Measurements from ENCODE around the gene FMOD.
"Not testable (repeated sequence)": the region's sequence is repeated elsewhere in the genome, so short reads cannot be mapped to it uniquely, and the experiment has no call there.

FMOD gene

DNA sequence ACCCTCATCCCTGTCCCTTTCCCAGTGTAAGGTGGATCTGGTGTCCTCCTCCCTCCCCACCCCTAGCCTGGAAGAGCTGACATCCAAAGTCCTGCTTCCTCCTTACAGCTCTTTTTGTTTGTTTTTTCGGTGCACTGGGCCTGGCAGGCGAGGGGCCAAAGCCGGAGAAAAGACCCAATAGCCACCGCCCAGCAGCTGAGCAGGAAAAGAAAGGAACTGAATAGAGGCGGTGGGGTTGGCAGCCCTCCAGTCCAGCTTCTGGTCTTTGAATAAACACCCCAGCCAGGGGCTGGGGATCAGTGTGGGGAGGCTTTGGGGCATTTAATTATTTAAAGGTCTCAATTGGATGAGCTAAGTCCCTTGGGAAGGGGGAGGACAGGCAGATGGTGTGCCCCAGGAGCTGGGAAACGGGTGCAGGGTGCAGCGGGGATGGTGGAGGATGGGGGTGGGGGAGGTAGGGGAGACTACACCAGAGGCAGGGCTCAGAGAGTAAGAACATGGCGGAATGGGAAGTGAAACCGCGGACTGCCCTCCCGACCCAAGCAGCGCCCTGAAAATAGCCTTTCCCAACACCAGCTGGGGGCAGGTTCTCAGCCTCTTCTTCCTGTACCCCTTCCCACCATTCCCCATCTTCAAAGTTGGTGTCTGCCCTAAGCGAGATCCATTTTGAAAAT lies 25.4 kb downstream of the FMOD start:
- DNase-seq (ENCODE audit: low spot score): no peak

GRCh38 chr1:203325026-203325417 lies 25.9 kb downstream of the FMOD start:
- peak; percentile 73 for DNase-seq (ENCODE audit: low spot score)

GRCh38 chr1:203324105-203325025 lies 26.6 kb downstream of the FMOD start:
- DNase-seq (ENCODE audit: low spot score): peak; percentile 82

DNA sequence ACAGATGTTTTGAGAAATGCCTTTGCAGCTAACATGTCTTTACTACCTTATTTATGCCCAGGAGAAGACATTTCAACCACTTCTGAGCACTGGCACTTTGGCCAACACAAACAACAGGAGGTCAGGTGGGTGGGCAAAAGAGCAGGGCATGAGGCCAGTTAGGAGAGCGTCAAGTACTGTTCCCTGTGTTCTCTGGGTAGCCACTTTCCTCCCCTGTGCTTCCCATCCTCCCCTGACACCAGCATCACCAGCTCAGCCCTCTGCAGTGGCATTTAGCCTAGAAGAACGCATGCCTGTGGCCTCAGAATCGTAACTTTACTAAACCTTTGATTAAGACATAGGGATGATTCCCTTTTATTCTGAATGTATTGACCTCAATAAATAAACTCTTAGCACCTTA lies 27.3 kb downstream of the FMOD start:
- no peak for DNase-seq (ENCODE audit: low spot score)

DNA sequence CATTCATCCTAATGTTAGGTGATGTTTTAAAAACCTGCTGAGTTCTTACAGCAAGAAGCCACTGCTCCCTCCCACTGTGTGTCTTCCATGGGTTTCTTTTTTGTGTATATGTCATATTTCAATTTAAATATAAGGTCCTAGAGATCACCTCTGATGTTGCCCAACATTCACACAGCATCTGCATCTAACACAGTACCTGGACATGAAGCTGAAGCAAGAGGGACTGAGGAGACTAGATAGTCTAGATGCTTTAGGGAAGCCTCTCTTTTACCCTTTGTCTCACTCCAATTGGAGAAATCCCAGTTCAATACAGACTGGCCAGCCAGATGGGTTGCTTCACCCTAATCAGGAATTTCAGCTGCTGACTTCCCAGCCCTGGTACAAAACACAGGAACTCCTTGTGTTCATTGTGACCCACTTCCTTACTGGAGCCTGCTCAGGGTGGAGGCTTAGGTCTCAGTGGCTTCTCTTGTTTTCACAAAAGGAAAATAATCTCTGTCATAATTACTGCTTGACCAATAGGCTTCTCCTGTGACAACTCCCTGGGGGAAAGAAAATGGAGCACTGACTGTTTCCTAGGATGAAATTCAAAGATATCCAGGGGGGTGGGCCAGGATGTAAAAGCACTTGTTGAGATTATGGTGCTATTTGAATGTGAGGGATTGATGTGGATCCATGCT lies 28.3 kb downstream of the FMOD start:
- DNase-seq (ENCODE audit: low spot score): no peak

DNA sequence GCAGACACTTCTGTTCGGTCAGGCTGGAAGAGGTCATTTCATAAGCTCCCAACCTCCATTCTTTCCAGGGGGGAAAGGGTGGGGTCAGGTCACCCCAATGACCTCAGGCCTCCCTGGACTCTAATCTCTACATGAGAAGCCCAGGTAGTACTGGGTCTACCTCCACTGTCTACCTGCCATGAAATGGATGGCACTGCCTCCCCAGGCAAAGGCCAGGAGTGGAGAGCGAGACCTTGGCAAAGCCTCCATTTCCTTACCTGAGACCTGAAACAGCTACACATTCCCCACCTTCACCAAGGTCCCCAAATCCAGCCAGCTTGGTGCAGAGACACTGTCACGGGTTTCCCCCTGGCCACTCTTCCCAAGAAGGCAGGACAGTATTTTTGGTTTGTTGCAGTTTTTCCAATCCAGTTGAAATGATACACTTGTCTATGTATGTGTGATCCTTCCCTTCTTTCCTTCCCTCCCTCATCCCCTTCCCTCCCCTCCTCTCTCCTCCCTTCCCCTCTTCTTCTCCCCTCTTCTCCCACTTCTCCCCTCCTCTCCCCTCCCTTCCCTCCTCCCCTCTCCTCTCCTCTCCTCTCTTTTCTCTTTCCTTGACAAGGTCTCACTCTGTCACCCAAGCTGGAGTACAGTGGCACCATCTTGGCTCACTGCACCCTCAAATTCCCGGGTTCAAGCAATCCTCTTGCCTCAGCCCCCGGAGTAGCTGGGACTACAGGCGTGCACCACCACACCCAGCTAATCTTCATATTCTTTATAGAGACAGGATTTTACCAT lies 29.5 kb downstream of the FMOD start:
- no peak for DNase-seq (ENCODE audit: low spot score)

- DNase-seq (ENCODE audit: low spot score): peak; percentile 90
Observed at GRCh38 chr1:203320591-203321272, 30.2 kb downstream of the FMOD start.

DNA sequence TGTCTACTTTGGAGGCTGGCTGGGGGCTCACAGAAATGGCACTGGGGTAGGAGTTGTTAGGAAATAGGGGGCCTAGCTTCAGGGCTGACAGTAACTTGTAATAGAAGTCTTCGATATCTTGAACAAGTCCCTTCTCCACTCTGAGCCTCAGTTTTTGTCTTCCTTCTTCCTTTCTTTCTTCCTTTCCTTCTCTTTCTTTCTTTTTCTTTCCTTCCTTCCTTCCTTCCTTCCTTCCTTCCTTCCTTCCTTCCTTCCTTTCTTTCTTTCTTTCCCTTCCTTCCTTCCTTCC lies 32.7 kb downstream of the FMOD start:
- DNase-seq (ENCODE audit: low spot score): no peak

DNA sequence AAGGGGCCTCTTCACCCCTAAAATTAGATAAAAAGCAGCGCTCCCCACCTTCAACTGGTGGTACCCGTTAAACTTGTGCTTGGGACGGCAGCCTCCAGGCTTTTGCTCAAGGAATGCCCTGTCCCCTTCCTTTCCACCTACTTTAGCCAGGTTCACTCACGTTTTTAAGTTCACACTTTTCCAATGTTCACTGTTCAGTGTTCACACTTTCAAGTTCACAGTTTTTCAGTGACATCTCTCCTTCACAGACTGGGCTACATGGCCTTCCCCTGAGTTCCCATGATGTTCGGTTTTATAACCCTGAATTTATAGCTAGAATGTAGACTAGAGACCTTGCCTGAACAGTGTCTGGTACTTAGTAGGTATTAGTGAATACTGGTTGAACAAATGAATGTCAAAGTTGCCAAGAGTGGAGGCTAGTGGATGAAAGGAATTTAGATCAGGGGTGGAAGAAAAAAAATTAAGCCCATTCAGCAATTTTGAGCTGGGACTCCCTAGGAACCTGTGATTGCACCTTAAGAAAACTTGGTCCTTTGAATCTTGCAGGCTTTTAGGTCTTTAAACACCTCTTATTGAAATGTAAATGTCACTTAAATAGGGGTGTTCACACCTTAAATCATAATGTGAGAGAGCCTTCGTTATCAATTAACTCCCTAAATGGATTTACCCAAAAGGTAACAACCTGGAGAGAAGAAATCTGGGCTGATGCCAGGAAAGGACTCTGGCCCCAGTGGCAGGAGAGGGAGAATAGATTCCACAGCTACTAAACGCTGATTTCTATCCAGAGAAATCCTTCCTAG lies 33.3 kb downstream of the FMOD start:
- DNase-seq (ENCODE audit: low spot score): no peak

DNA sequence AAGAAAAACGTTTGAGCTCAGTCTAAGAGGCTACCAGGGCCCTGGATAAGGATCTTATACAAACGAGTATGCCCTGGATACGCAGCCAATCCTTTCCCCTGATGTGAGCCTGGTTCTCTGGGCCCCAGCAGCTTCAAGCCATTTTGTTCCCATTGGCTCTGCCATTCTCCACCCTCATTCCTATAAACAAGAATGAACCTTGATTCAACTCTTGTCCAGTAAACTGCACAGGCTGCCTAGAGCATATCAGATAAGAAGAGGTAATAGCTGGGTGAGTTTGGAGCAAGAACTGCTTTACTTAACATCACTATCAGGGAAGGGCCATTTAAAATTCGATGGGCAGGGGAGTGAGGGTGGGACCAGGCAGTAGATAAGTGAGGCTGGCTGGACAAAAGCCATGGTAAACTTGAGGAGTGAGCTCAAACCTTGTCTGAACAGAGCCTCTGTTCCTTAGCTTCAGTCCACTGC lies 34.3 kb downstream of the FMOD start:
- no peak for DNase-seq (ENCODE audit: low spot score)

GRCh38 chr1:203314025-203314759 lies 36.7 kb downstream of the FMOD start:
- DNase-seq (ENCODE audit: low spot score): not testable (repeated sequence)

DNA sequence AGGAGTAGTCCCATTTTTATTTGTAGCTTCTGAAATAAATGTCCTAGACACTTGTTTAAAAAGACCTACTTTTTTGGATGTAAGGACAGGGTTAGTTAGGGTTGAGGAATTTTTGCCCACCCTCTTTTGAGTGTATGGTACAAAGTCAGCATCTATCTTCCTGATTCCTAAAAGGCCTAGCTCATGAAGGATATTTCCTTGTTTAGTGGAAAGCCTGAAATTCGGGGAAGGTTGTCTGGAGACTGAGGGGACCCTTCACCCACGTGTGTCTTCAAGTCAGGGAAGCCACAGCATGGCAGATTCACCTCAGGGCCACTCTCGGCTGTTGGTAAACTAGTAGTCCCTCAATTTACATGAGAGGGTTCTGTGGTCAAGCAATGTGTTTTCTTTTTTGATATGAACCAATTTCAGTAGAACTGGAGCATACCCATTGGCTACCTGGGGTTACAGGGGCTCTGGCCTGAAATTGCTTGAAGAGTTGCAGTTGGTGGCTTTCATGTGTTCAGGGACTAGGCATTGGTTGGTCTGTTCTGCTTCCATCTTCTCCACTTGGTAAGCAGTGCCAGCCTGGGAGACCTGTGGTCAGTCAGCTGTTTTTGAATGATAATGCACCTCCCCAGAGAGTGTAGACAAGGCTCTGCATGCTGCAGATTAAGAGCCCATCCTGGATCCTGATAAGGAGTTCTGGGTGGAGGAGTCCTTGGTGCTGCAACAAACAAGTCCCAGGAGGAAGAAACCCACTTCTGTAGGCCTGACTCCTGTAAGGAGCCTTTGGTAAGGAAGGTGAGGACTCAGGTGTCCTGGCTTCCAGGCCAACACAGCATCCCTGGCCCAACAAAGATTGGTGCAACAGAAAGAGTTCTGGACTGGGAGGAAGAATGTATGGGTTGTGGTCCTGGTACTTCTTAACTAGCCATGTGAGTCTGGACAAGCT lies 39.3 kb downstream of the FMOD start:
- DNase-seq (ENCODE audit: low spot score): no peak

DNA sequence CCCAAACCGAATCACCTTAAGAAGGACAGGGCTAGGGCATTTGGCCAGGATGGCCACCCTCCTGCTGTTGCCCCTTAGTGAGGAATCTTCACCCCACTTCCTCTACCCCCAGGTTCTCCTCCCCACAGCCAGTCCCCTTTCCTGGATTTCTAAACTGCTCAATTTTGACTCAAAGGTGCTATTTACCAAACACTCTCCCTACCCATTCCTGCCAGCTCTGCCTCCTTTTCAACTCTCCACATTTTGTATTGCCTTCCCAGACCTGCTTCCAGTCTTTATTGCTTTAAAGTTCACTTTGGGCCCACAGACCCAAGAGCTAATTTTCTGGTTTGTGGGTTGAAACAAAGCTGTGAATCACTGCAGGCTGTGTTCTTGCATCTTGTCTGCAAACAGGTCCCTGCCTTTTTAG lies 42.0 kb downstream of the FMOD start:
- no peak for DNase-seq (ENCODE audit: low spot score)

- no peak for DNase-seq (ENCODE audit: low spot score)
Observed at GRCh38 chr1:203308328-203308922, 42.5 kb downstream of the FMOD start.

DNA sequence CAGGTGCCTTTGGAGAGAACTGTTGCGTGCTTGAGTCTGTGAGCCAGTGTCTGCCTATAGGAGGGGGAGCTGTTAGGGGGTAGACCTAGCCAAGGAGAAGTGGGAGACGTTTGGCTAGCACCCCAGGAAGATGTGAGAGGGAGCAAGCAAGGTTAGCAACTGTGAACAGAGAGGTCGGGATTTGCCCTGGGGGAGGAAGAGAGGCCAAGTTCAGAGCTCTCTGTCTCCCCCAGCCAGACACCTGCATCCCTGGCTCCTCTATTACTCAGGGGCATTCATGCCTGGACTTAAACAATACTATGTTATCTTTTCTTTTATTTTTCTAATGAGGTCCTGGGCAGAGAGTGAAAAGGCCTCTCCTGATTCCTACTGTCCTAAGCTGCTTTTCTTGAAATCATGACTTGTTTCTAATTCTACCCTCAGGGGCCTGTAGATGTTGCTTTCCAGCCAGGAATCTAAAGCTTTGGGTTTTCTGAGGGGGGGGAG lies 43.2 kb downstream of the FMOD start:
- no peak for DNase-seq (ENCODE audit: low spot score)

DNA sequence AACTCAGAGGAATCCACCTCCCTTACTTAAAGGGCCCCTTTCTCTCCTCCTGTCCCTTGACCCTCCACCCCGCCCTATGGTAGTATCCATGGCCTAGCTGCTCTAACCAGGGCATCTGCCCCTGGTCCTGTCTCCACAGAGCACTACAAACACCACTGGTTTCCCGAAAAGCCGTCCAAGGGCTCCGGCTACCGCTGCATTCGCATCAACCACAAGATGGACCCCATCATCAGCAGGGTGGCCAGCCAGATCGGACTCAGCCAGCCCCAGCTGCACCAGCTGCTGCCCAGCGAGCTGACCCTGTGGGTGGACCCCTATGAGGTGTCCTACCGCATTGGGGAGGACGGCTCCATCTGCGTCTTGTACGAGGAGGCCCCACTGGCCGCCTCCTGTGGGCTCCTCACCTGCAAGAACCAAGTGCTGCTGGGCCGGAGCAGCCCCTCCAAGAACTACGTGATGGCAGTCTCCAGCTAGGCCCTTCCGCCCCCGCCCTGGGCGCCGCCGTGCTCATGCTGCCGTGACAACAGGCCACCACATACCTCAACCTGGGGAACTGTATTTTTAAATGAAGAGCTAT lies 43.9 kb downstream of the FMOD start:
- peak; percentile 50 for DNase-seq (ENCODE audit: low spot score)

DNA sequence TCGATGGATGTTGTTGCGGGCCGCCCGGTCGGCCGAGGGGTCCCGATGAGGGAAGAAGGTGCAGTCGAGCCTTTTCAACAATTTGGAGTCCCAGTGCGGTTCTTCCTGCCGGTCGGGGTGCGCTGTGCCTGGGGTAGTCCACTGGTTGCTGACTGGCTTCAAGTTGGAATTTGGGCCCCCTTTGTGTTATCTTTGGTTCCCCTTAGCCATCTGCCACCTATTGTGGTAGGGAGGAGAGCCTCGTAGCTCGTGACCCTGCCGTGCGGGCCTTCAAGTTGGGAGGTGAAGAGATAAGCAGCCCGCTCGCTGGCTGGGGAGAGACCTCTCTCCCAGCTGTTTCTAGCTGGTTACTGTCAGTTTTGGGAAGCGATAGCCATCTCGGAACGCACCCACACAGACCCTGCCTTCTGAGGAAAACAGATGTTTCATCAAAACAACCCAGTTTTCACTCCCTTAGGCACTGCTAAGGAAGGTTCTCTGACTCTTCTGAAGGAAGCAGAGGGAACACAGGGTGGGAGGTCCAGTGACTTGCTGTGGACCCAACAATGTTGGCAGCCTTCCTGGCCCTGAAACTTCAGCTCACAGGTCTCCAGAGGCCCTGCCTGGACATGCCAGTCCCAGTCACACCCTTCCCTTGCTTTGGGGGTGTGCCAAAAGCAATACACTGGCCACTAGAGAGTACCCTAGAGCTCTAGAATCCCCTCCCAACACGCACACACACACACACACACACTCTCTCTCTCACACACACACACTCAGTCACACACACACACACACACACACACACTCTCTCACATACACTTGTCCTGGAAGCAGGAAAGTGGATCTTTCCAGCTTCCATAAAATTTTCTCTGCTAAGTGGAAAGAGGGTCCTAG lies 44.6 kb downstream of the FMOD start:
- peak; percentile 57 for DNase-seq (ENCODE audit: low spot score)
